Stimulated activated CD4-positive, alpha-beta T cell treated with anti-CD3 and anti-CD28 coated beads, TNF-alpha, amount 100 ng/mL, for 1 hour (primary cell): ENCODE results near the gene KLF14.
"Not testable (repeated sequence)": the region's sequence is repeated elsewhere in the genome, so short reads cannot be mapped to it uniquely, and the experiment has no call there.

ENCODE experiments used
- DNase-seq, 3 donors: peaks; one replicate each; pipeline ENCODE4 v3.0.0-alpha.2; 2020; ENCODE audit warnings: low read depth in 3 of 3, low spot score in 1 of 3

KLF14 gene

DNA sequence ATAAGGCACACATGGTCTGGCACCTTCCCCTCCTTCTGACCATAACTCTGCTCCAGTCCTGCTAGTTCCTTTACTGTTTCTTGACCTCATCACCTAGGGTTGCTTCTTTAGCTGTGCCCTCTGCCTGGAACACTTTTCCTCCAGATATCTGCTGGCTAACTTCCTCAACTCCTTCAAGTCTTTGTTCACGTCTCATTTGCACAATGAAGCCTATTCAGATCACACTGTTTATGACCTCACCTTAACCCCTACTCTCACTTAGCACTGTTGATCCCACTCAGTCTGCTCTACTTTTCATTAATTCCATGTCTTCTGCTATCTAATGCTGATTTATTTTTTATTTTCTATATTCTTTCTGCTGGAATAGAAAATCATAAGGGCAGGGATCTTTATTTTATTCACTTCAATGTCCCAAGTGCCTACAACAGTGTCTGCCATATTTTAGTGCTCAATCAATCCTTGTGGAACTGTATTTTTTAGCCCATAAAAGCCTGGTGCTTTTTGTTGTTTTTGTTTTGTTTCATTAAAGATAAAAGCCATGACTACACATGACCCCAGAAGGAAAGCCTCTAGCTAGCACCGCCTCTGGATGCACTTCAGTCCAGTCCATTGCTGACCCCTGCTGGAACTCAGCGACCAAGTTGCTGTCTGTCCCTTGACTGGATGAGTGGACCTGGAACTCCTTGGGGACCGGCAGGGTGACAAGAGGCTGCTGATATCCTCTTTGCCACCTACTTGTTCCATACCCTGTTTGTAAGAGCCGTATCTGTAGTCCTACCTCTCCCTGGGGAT lies 12.3 kb downstream of the KLF14 start:
- no peak for DNase-seq

- no peak for DNase-seq
These were observed 14.5 kb downstream of the KLF14 start for GRCh38 chr7:130719541-130719940.

- DNase-seq, result no peak
These were observed 21.6 kb downstream of the KLF14 start for GRCh38 chr7:130712416-130712815.

DNA sequence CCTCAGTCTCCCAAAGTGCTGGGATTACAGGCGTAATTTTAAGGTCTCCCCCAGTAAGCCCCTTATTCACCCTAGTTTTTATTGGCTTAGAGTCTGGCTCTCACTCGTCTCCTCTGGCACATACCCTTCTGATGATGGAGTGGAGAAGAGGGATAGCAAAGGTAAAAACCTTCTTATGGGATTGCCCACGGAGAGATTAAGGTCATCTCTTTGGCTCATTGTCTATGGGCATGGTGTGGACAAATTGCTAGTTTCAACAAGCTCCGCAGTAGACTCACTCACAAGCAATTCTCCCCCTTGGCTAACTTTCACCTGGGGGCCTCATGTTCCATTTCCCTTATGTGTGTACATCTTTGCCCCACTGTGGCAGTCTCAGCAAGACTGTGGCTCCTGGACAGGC lies 25.2 kb downstream of the KLF14 start:
- no peak for DNase-seq

- DNase-seq, result no peak
These were observed 26.0 kb downstream of the KLF14 start for GRCh38 chr7:130708001-130708400.

DNA sequence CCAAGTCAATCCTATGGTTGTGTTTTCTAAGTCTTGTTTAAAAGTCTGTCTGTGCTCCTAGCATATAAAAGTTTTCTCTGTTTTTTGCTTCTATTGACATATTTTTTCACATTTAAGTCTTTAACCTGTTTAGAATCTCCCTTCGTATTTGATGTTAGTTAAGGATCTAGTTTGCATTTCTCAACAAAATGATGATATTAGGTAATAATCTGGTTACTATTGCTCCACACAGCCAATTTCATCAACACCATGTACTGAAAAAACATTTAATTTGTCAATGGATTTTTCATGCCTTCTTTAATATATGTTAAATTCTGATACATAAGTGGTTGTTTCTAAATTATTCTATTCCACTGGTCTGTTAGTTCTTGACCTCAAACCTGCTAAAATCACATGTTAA lies 30.2 kb downstream of the KLF14 start:
- no peak for DNase-seq

GRCh38 chr7:130701650-130702049 lies 32.4 kb downstream of the KLF14 start:
- DNase-seq, result no peak

GRCh38 chr7:130700760-130701159 lies 33.2 kb downstream of the KLF14 start:
- DNase-seq, result no peak

DNA sequence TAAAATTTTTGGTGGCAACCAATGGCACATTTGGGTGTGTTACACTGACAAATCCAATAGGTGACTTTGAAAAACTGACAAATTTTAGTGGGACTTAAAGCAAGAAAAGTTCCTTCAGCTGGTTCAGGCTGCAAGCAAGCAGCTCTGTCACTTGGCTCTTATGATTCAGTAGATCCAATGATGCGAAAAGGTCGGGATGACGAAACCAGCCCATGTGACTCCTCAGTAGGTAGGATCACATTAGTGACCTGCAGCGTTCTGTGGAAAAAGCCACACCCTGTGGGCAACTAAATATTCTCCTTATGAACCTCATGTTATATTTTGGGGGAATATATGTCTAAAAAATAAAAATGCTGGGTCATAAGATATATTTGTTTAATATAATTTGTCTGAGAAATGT lies 34.3 kb downstream of the KLF14 start:
- no peak for DNase-seq

- DNase-seq, result no peak
These were observed 36.2 kb downstream of the KLF14 start for GRCh38 chr7:130697820-130698219.

DNA sequence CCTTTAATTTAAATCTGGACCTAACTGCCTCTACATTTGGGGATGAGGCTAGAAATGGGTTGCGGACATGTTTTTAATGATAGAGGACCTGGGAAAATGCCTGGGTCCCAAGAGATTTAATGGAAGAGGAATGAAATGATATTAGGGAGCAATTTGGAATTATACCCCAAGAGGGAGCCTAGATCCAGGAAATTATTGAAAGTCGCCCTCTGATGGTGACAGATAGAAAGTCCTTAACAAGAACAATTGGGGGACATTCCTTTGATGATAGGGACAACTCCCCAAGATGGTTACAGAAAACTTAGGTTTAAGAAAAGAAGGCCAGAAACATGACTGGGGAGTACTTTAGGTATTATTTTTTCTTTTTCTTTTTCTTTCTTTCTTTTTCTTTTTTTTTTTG lies 38.2 kb downstream of the KLF14 start:
- DNase-seq, result no peak

DNA sequence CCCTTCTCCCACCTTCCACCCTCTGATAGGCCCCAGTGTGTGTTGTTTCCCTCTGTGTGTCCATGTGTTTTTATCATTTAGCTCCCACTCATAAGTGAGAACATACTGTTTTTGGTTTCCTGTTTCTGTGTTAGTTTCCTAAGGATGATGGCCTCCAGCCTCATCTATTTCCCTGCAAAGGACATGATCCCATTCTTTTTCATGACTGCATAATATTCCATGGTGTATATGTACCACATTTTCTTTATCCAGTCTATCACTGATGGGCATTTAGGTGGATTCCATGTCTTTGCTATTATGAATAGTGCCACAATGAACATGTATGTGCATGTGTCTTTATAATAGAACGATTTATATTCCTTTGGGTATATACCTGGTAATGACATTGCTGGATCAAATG lies 41.6 kb downstream of the KLF14 start:
- not testable (repeated sequence) for DNase-seq

DNA sequence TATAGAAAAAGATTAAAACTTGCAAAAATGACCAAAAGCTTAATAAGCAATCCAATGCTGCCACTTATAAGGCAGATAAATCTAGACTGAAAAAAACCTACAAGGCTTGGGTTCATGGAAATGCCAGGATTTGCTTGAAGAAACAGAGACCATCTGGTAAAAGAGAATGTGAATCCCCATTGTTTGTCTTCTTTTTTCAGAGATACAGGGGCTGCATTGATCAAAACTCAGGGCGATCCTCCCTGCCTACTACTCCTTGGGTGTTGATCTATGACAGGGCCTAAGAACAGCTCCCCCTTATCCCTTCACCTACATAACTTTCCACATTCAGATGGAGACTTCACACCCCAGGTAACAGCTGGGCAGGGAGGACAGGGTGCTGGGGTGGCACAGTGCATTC lies 44.3 kb downstream of the KLF14 start:
- DNase-seq, result no peak

GRCh38 chr7:130683026-130683425 lies 51.0 kb downstream of the KLF14 start:
- no peak for DNase-seq
